Esophagus muscularis mucosa (tissue), 4 donors: Measurements from ENCODE around the gene RNF40. TPM values are rescaled to one million over a fixed set of nuclear protein-coding genes. Genes with fewer than 3 reads are reported as not detected.

Source experiments
- DNase-seq: peaks from one replicate; pipeline ENCODE4 v3.0.0-alpha.2; 2017; ENCODE audit errors: extremely low spot score
- H3K27ac ChIP-seq, 4 donors: fragments of 200-600 bp; sonication (generic); replicated peaks in 1 of 4; 1 replicate in 3 of 4; 2 replicates in 1 of 4; pipeline ENCODE4 v1.5.1; 2016 to 2019; ENCODE audit warnings: mild to moderate bottlenecking in 1 of 4
- H3K27me3 ChIP-seq, 4 donors: fragments of 200-600 bp; sonication (generic); one replicate each; pipeline versions ENCODE4 v1.5.1 to v1.6.0; 2016 to 2019
- H3K36me3 ChIP-seq, 4 donors: fragments of 200-600 bp; sonication (generic); one replicate each; pipeline ENCODE4 v1.5.1; 2016 to 2019
- H3K4me1 ChIP-seq, 4 donors: fragments of 200-600 bp; sonication (generic); one replicate each; pipeline ENCODE4 v1.5.1; 2016 to 2019
- H3K4me3 ChIP-seq, 4 donors: fragments of 200-600 bp; sonication (generic); 1 replicate in 2 of 4; 2 replicates in 2 of 4; pipeline ENCODE4 v1.5.1; 2016 to 2019; ENCODE audit warnings: mild to moderate bottlenecking in 4 of 4, moderate library complexity in 1 of 4
- H3K9me3 ChIP-seq, 4 donors: fragments of 200-600 bp; sonication (generic); 1 replicate in 3 of 4; 2 replicates in 1 of 4; pipeline ENCODE4 v1.5.1; 2016 to 2019
- EP300 ChIP-seq: sonication (generic); formaldehyde crosslinking; IDR thresholded peaks from one replicate; pipeline ENCODE4 v1.6.1; 2017; ENCODE audit warnings: antibody characterized with exemption
- POLR2A ChIP-seq: fragments of 450-650 bp; IDR thresholded peaks from one replicate; pipeline ENCODE4 v1.6.1; 2017; ENCODE audit warnings: antibody characterized with exemption, moderate library complexity, mild to moderate bottlenecking, low read depth
- POLR2AphosphoS5 ChIP-seq, 2 donors: sonication (generic); formaldehyde crosslinking; IDR thresholded peaks; one replicate each; pipeline ENCODE4 v1.6.1; 2017; ENCODE audit warnings: antibody characterized with exemption in 2 of 2
- WGBS: methylation state at CpG from one replicate; pipeline ENCODE4 v1.1.5; 2018; 5-methylcytosine and 5-hydroxymethylcytosine counted together
- intact Hi-C: fragments of 100-400 bp; cut with DNase I; formaldehyde crosslinking; loops from one replicate; pipeline ENCODE4 v1.15.1; 2023
- total RNA-seq, 4 donors: library from RNA; depleted of rRNA; stranded (reverse); fragments of >200 nt; gene quantifications; one replicate each; pipeline versions ENCODE4 v1.1.0 to v1.2.1, GENCODE V29; 2016
- TF ChIP-seq, protein P1 (sequence below), 3 experiments: fragments of 200-600 bp in 2 of 3; fragments of 450-650 bp in 1 of 3; sonication (generic) in 2 of 3; IDR thresholded peaks; one replicate each; pipeline ENCODE4 v1.5.1; 2017 to 2019; ENCODE audit warnings: antibody characterized with exemption in 3 of 3, mild to moderate bottlenecking in 2 of 3, moderate library complexity in 1 of 3

RNF40 gene
- total RNA-seq, 4 donors from 2014 or later = 61.9 to 86.9 (median 67.0) TPM

DNA sequence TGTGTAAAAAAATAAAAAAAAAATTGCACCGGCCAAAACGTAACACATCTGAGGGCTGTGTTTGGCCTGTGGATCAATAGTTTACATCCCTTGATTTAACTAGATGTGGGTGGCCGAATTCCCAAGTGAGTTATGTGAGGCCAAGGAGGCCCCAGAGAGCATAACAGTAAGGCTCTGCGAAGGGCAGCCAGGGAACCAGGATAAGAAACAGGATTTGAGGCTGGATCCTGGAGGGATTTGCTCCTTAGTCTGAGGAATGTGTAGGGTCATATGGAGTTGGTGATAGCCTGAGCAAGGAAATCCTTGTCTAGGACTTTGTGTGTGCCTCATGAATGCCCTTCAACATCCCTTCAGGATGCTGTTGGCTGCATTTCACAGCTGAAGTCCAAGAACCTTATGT lies 11.9 kb upstream of the RNF40 start:
- DNase-seq = no peak
- peaks cover 4 to 45% (median 41%) of the 10 kb centered on the region in 4 donors for H3K36me3 ChIP-seq
- no peak overlapping the region for H3K4me3 ChIP-seq
- intact Hi-C loops = no loop called here
- TF ChIP-seq POLR2A = no peak
- TF ChIP-seq, protein P1, sequence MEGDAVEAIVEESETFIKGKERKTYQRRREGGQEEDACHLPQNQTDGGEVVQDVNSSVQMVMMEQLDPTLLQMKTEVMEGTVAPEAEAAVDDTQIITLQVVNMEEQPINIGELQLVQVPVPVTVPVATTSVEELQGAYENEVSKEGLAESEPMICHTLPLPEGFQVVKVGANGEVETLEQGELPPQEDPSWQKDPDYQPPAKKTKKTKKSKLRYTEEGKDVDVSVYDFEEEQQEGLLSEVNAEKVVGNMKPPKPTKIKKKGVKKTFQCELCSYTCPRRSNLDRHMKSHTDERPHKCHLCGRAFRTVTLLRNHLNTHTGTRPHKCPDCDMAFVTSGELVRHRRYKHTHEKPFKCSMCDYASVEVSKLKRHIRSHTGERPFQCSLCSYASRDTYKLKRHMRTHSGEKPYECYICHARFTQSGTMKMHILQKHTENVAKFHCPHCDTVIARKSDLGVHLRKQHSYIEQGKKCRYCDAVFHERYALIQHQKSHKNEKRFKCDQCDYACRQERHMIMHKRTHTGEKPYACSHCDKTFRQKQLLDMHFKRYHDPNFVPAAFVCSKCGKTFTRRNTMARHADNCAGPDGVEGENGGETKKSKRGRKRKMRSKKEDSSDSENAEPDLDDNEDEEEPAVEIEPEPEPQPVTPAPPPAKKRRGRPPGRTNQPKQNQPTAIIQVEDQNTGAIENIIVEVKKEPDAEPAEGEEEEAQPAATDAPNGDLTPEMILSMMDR (IDR thresholded peaks at IDR 0.05) = no peak
- TF ChIP-seq POLR2AphosphoS5 (IDR thresholded peaks at IDR 0.05) = no peak
- TF ChIP-seq EP300 = no peak
- no peaks in the 10 kb centered on the region for H3K27me3 ChIP-seq
- 82% methylated on average over 4 of the region's 4 CpGs for WGBS
- peaks cover 9 to 26% (median 16%) of the 10 kb centered on the region in 4 donors for H3K4me1 ChIP-seq
- no peak overlapping the region for H3K27ac ChIP-seq
- no peaks in the 10 kb centered on the region for H3K9me3 ChIP-seq

DNA sequence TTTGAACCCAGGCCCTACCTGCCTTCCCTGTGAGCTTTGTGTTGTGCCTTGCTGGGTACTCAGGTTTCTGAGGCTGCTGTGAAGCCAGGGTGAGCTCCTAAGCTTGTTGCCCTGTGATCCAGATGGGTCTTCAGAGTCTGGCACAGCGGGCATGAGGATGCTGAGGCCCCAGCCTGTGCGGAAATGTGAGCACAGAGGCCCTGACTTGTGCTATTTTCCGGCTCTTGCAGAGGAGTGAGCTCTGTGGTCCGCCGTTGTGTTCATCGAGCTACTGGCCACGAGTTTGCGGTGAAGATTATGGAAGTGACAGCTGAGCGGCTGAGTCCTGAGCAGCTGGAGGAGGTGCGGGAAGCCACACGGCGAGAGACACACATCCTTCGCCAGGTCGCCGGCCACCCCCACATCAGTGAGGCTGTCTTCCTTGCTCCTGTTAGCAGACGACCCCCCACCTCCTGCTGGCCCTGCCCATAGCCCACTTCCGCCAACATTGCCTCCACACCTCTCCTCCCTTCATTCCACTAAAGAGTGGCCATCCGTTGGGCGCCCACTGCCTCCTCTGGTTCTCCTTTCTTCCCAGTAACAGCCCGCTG lies 11.2 kb upstream of the RNF40 start:
- no peak for TF ChIP-seq EP300
- no peak for TF ChIP-seq POLR2A
- TF ChIP-seq, protein P1 (IDR thresholded peaks at IDR 0.05) = no peak
- Histone ChIP-seq H3K36me3 (peaks cover 4 to 51% (median 41%) of the 10 kb centered on the region in 4 donors), H3K9me3 (no peaks in the 10 kb centered on the region), H3K4me1 (peaks cover 9 to 26% (median 16%) of the 10 kb centered on the region in 4 donors), H3K27me3 (no peaks in the 10 kb centered on the region), H3K4me3 (no peak overlapping the region), H3K27ac (no peak overlapping the region)
- 92% methylated on average over 19 of the region's 20 CpGs for WGBS
- intact Hi-C loops = no loop called here
- DNase-seq = no peak

DNA sequence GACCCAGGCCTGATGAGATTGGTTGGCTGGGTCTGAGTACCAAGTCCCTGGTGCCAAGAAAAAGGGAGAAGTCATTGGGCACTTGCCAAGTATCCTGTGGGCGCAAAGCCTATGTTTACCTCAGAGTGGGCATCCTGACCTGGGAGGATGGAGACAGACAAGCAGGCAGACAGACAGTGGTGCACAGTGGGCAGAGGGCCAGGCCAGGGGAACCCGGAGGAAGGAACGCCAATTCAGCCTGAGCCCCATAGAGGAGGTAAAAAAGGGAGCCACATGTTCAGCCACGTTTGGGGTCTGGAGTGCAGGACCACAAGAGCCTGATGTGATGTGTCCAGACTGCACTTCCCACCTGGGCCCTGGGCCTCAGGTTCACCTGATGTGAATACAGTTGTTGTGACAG lies 8.5 kb upstream of the RNF40 start:
- Histone ChIP-seq H3K9me3 (no peaks in the 10 kb centered on the region), H3K4me1 (peaks cover 5 to 16% (median 9%) of the 10 kb centered on the region in 4 donors), H3K27ac (no peak overlapping the region), H3K4me3 (no peak overlapping the region), H3K36me3 (peaks cover 4 to 74% (median 62%) of the 10 kb centered on the region in 4 donors), H3K27me3 (no peaks in the 10 kb centered on the region)
- DNase-seq = no peak
- intact Hi-C loops = no loop called here
- TF ChIP-seq POLR2A (no peak), POLR2AphosphoS5 (IDR thresholded peaks at IDR 0.05) (no peak)
- WGBS = 66% methylated on average over 4 of the region's 4 CpGs

GRCh38 chr16:30755955-30756780 lies 6.0 kb upstream of the RNF40 start:
- H3K27ac ChIP-seq = no peak overlapping the region
- no peaks in the 10 kb centered on the region for H3K27me3 ChIP-seq
- H3K4me3 ChIP-seq = no peak overlapping the region
- H3K4me1 ChIP-seq = peaks cover 4 to 9% (median 6%) of the 10 kb centered on the region in 4 donors
- no peak for DNase-seq
- intact Hi-C loops = no loop called here
- peaks cover 4 to 72% (median 61%) of the 10 kb centered on the region in 4 donors for H3K36me3 ChIP-seq
- H3K9me3 ChIP-seq = no peaks in the 10 kb centered on the region
- TF ChIP-seq, protein P1 (IDR thresholded peaks at IDR 0.05) = no peak
- 92% methylated on average over 19 of the region's 20 CpGs for WGBS

GRCh38 chr16:30756781-30757100 lies 5.4 kb upstream of the RNF40 start:
- intact Hi-C loops = no loop called here
- no peak for DNase-seq
- Histone ChIP-seq H3K9me3 (no peaks in the 10 kb centered on the region), H3K4me1 (peaks cover 9 to 15% (median 10%) of the 10 kb centered on the region in 4 donors), H3K27ac (no peak overlapping the region), H3K36me3 (peaks cover 4 to 66% (median 56%) of the 10 kb centered on the region in 4 donors), H3K27me3 (no peaks in the 10 kb centered on the region), H3K4me3 (no peak overlapping the region)
- TF ChIP-seq POLR2AphosphoS5 (IDR thresholded peaks at IDR 0.05) (no peak), EP300 (no peak), POLR2A (no peak)
- TF ChIP-seq, protein P1 (IDR thresholded peaks at IDR 0.05) = no peak
- 94% methylated on average over 11 of the region's 13 CpGs for WGBS
